ENCODE results near the gene FILIP1L.

- TF ChIP-seq GATA2 (IDR thresholded peaks at IDR 0.05; ENCODE audit: low read depth, low read length) (no peak), GATA3 (IDR thresholded peaks at IDR 0.05; ENCODE audit: low read depth, low read length) (no peak)
These were observed 124.1 kb downstream of the FILIP1L start for GRCh38 chr3:99990179-99990578.

Data from SH-SY5Y (cell line).